HepG2 (cell line): ENCODE measurements around the gene MAP2K7. TPM values are rescaled to one million over a fixed set of nuclear protein-coding genes. Genes with fewer than 3 reads are reported as not detected.

ENCODE experiments used
- ARHGAP35 ChIP-seq: sonication (generic); formaldehyde crosslinking; IDR thresholded peaks from 2 replicates; pipeline ENCODE4 v1.9.0; 2022; ENCODE audit warnings: mild to moderate bottlenecking, inconsistent platforms, moderate library complexity, missing genetic modification reagents, borderline replicate concordance
- DMAP1 ChIP-seq: IDR thresholded peaks from 2 replicates; pipeline ENCODE4 v1.6.1; 2016
- ELF1 ChIP-seq: sonication (generic); formaldehyde crosslinking; IDR thresholded peaks from 2 replicates; pipeline ENCODE4 v1.4.0; 2020; ENCODE audit warnings: missing genetic modification reagents
- FOXM1 ChIP-seq: sonication (generic); formaldehyde crosslinking; IDR thresholded peaks from 2 replicates; pipeline ENCODE4 v1.5.0; 2020; ENCODE audit warnings: missing genetic modification reagents
- FOXP4 ChIP-seq: sonication (generic); formaldehyde crosslinking; IDR thresholded peaks from 2 replicates; pipeline ENCODE4 v1.4.0; 2020; ENCODE audit warnings: missing genetic modification reagents
- GABPB1 ChIP-seq: IDR thresholded peaks from 2 replicates; pipeline ENCODE4 v1.6.1; 2016; ENCODE audit warnings: mild to moderate bottlenecking, missing genetic modification reagents, moderate library complexity, missing compliant biosample characterization
- GFI1 ChIP-seq: sonication (generic); formaldehyde crosslinking; IDR thresholded peaks from 2 replicates; pipeline ENCODE4 v1.5.0; 2020; ENCODE audit warnings: missing genetic modification reagents, mild to moderate bottlenecking, borderline replicate concordance
- HNRNPK ChIP-seq: fragments of 200-400 bp; formaldehyde crosslinking; IDR thresholded peaks from 2 replicates; pipeline ENCODE4 v1.6.1; 2018; ENCODE audit warnings: low read length, low read depth, moderate library complexity, mild to moderate bottlenecking; ENCODE audit not compliant: poor library complexity, severe bottlenecking
- HOXA3 ChIP-seq: sonication (generic); formaldehyde crosslinking; IDR thresholded peaks from 2 replicates; pipeline ENCODE4 v1.5.0; 2020; ENCODE audit warnings: missing genetic modification reagents
- IRX3 ChIP-seq: sonication (generic); formaldehyde crosslinking; IDR thresholded peaks from 2 replicates; pipeline ENCODE4 v1.8.1; 2023; ENCODE audit warnings: mild to moderate bottlenecking, low read depth, missing genetic modification reagents, borderline replicate concordance
- JARID2 ChIP-seq: sonication (generic); formaldehyde crosslinking; IDR thresholded peaks from 2 replicates; pipeline ENCODE4 v1.8.1; 2023; ENCODE audit warnings: missing genetic modification reagents, inconsistent platforms; ENCODE audit not compliant: insufficient replicate concordance
- KMT2A ChIP-seq: sonication (generic); formaldehyde crosslinking; IDR thresholded peaks from 2 replicates; pipeline ENCODE4 v1.4.0; 2020; ENCODE audit warnings: missing genetic modification reagents
- MYC ChIP-seq: sonication (generic); formaldehyde crosslinking; IDR thresholded peaks from 2 replicates; pipeline ENCODE4 v1.9.0; 2021; ENCODE audit warnings: missing genetic modification reagents, borderline replicate concordance
- MYPOP ChIP-seq: sonication (generic); formaldehyde crosslinking; IDR thresholded peaks from 2 replicates; pipeline ENCODE4 v1.8.1; 2023; ENCODE audit warnings: mild to moderate bottlenecking, moderate library complexity, missing genetic modification reagents
- RXRA ChIP-seq: sonication (generic); formaldehyde crosslinking; IDR thresholded peaks from 2 replicates; pipeline ENCODE4 v1.5.1; 2020; ENCODE audit warnings: missing genetic modification reagents
- SALL1 ChIP-seq: sonication (generic); formaldehyde crosslinking; IDR thresholded peaks from 2 replicates; pipeline ENCODE4 v1.8.0; 2022; ENCODE audit warnings: mild to moderate bottlenecking, missing genetic modification reagents
- TBX2 ChIP-seq: sonication (generic); formaldehyde crosslinking; IDR thresholded peaks from 2 replicates; pipeline ENCODE4 v1.5.0; 2020; ENCODE audit warnings: missing genetic modification reagents, mild to moderate bottlenecking, borderline replicate concordance
- TMF1 ChIP-seq: sonication (generic); formaldehyde crosslinking; IDR thresholded peaks from 2 replicates; pipeline ENCODE4 v1.8.1; 2022; ENCODE audit warnings: low read depth, missing genetic modification reagents
- ZBTB7B ChIP-seq: sonication (generic); formaldehyde crosslinking; IDR thresholded peaks from 2 replicates; pipeline ENCODE4 v1.4.0; 2020; ENCODE audit warnings: missing genetic modification reagents
- ZNF160 ChIP-seq: sonication (generic); formaldehyde crosslinking; IDR thresholded peaks from 2 replicates; pipeline ENCODE4 v1.8.0; 2022; ENCODE audit warnings: mild to moderate bottlenecking, inconsistent platforms, missing genetic modification reagents
- ZNF260 ChIP-seq: sonication (generic); formaldehyde crosslinking; IDR thresholded peaks from 2 replicates; pipeline ENCODE4 v1.4.0; 2020; ENCODE audit warnings: missing genetic modification reagents, low read depth, mild to moderate bottlenecking, borderline replicate concordance
- ZNF552 ChIP-seq: sonication (generic); formaldehyde crosslinking; IDR thresholded peaks from 2 replicates; pipeline ENCODE4 v1.9.0; 2022; ENCODE audit warnings: missing genetic modification reagents, mild to moderate bottlenecking, borderline replicate concordance
- ZNF672 ChIP-seq: sonication (generic); formaldehyde crosslinking; IDR thresholded peaks from 2 replicates; pipeline ENCODE4 v1.8.1; 2022; ENCODE audit warnings: missing genetic modification reagents
- ZNF75D ChIP-seq: sonication (generic); formaldehyde crosslinking; IDR thresholded peaks from 2 replicates; pipeline ENCODE4 v1.8.1; 2023; ENCODE audit warnings: missing genetic modification reagents, mild to moderate bottlenecking, borderline replicate concordance
- polyA plus RNA-seq, 8 experiments: library from polyadenylated mRNA; depleted of rRNA in 3 of 8; stranded (reverse) in 7 of 8; unstranded in 1 of 8; fragments of >200 nt; fragmentation: Illumina TruSeq in 4 of 8; extraction: Trizol in 4 of 8; gene quantifications; 2 replicates each; pipeline versions ENCODE4 v1.2.1 to v1.2.3, GENCODE V29; 2011 to 2016; ENCODE audit warnings: low read depth in 4 of 8, missing spikeins in 1 of 8, mixed read lengths in 1 of 8; ENCODE audit not compliant: insufficient read depth in 1 of 8
- total RNA-seq, 5 experiments: library from RNA; depleted of rRNA; stranded (reverse); fragments of >200 nt; fragmentation: Illumina TruSeq; extraction: Trizol; gene quantifications; 2 replicates each; pipeline ENCODE4 v1.2.3, GENCODE V29; 2016; ENCODE audit warnings: low read depth in 1 of 5
- TF ChIP-seq, protein P1 (sequence below): sonication (generic); formaldehyde crosslinking; IDR thresholded peaks from 2 replicates; pipeline ENCODE4 v1.5.0; 2020; ENCODE audit warnings: missing genetic modification reagents
- TF ChIP-seq, protein P2 (sequence below): sonication (generic); formaldehyde crosslinking; IDR thresholded peaks from 2 replicates; pipeline ENCODE4 v1.5.1; 2020; ENCODE audit warnings: missing genetic modification reagents, mild to moderate bottlenecking, borderline replicate concordance

MAP2K7 gene
- total and polyA plus RNA-seq, 2 of the 13 experiments (the other 11 are each of a cell fraction or from before 2014, with no cell fraction given), result 9.0 to 10.8 TPM

DNA sequence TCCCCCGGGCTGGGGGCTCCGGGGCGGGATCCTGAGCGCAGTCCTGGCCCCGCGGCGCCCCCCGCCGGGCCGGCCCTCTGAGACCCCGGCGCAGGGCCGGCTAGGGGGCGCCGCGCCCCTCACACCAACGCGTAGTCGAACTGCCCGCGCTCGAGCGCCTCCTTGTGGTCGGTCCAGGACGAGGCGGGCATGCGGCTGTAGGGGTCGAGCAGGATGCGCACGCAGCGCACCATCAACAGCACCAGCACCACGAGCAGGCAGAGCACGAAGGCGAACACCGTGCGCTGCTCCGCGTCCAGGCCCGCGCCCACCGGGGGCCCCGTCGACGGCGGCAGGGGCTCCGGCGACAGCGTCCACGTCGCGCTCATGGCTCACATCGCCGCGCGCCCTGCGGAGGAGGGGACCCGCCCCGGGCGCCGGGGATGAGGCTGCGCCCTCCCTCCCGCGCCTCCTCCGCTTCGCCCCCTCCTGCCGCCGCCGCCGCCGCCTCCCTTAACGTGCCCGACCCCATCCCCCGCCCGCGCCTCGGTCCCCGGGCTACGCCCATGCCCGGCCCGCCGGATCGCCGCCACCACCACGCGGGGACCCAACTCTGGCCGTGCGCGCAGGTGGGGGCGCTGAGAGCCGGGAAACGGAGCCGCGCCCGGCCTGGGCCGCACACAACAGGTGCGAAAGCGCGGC lies 21.6 kb downstream of the MAP2K7 start (continued):
- 0 out of 2 replicates have a peak, but pooled peaks have one; percentile 21 for TF ChIP-seq ZNF672 (CRISPR knock-in tag)
- TF ChIP-seq, protein P1, sequence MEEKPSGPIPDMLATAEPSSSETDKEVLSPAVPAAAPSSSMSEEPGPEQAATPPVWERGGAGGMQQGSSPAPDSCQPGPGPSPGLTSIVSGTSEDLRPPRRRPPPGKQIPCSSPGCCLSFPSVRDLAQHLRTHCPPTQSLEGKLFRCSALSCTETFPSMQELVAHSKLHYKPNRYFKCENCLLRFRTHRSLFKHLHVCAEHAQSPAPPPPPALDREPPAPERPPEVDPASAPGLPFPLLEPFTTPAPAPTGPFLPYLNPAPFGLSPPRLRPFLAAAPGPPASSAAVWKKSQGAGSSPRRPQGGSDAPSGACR (CRISPR knock-in tag), result peak; percentile 58; the same call in 1 of the 2 replicates
- TF ChIP-seq ZBTB7B, result peak; percentile 90
- peak; percentile 63; the same call in 1 of the 2 replicates for TF ChIP-seq TBX2 (CRISPR knock-in tag)
- 0 out of 2 replicates have a peak, but pooled peaks have one; percentile 26 for TF ChIP-seq KMT2A (CRISPR knock-in tag)
- TF ChIP-seq RXRA, result peak; percentile 51; the same call in 1 of the 2 replicates
- TF ChIP-seq TMF1, result 0 out of 2 replicates have a peak, but pooled peaks have one; percentile 34
- peak; percentile 61; the same call in 1 of the 2 replicates for TF ChIP-seq ZNF160
- peak; percentile 86 for TF ChIP-seq SALL1 (CRISPR knock-in tag)
- TF ChIP-seq ZNF260, result no peak
- TF ChIP-seq GFI1 (CRISPR knock-in tag), result no peak
- TF ChIP-seq ZNF75D, result no peak
- peak; percentile 62 for TF ChIP-seq HNRNPK
- TF ChIP-seq FOXP4, result peak; percentile 49; the same call in 1 of the 2 replicates
- TF ChIP-seq JARID2, result no peak
- TF ChIP-seq FOXM1 (CRISPR knock-in tag), result 0 out of 2 replicates have a peak, but pooled peaks have one; percentile 70
- TF ChIP-seq ARHGAP35 (CRISPR knock-in tag), result peak; percentile 58; the same call in 1 of the 2 replicates
- TF ChIP-seq MYC, result peak; percentile 88
- no peak for TF ChIP-seq ELF1
- TF ChIP-seq MYPOP (CRISPR knock-in tag), result peak; percentile 29; the same call in 1 of the 2 replicates
- 0 out of 2 replicates have a peak, but pooled peaks have one; percentile 25 for TF ChIP-seq DMAP1 (CRISPR knock-in tag)
- peak; percentile 77; the same call in 1 of the 2 replicates for TF ChIP-seq IRX3
- TF ChIP-seq GABPB1 (CRISPR knock-in tag), result peak; percentile 65
- peak; percentile 82 for TF ChIP-seq HOXA3 (CRISPR knock-in tag)
- TF ChIP-seq, protein P2, sequence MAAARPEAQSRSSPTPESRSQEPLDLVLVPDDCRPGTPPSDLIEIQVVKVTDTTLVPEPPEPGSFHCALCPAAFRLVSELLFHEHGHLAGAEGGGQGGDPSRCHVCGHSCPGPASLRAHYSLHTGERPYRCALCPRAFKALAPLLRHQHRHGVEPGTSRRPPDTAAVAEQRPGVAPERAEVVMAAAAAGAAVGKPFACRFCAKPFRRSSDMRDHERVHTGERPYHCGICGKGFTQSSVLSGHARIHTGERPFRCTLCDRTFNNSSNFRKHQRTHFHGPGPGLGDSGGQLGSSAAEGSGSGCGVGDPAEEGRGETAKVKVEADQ (CRISPR knock-in tag), result 0 out of 2 replicates have a peak, but pooled peaks have one; percentile 40
- peak; percentile 75; the same call in 1 of the 2 replicates for TF ChIP-seq ZNF552 (CRISPR knock-in tag)
